ENCODE measurements around the gene PCSK6.

DNA sequence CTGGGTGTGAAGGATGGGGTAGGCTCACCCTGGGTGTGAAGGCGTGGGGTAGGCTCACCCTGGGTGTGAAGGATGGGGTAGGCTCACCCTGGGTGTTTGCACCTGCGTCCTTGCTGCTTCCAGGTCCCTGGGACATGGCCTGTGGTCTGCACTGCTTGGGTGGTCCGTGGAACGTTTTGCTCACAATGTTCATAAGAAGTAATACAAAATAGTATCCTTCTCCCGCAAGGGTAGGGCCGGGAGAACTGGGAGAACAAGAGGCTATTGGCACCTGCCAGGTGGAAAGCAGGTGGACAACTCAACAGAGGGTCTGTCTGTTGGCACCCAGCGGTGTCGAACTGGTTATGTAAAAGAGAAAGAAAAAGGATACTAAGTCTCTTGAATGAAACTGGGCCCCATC, 17.0 kb upstream of the PCSK6 start:
- TF ChIP-seq CTCF (IDR thresholded peaks at IDR 0.05) (no peak), POLR2A (IDR thresholded peaks at IDR 0.05) (no peak)

Data from Peyer's patch (tissue), 4 donors.